Measurements from ENCODE around the gene TMEM130.

TMEM130 gene

DNA sequence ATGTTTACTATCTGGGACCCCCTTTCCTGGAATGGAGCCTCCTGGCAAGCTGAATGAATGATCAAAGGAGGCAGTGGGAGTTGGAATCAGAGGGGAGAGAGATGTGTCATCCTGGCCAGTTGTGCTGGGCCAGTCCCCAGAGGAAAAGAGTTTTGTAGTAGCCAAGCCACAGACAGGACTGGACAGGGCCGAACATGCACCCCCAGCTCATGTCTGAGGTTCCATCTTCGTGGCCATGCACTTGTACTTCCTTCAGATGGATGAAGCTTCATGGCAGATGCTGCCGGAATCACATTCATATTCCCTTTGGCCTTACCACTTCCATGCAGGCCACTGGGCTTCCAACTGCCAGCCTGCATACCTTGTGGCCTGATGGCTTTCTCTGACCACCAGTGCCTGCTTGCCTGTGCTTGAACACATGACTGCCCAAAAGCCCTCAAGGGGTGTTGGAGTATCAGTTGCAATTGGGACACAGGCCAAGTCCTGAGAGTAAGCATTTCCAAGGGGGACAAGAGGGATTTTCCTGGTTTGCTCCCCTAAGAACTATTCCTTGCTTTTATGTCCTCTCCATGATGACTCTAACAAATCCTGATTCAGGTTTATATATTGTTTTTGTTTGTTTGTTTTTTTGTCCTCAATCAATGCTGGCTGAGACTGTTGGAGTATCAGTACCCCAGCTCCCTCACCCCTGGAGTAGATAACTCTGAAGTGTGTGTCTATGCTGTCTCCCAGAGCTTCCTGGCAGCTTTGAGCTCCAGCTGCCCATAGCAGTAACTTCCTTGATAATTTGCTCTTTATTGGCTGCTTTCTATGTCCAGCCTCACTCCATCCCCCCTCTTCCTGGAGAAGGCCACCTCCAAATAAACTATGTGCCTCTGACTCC, 63.6 kb downstream of the TMEM130 start:
- DNase-seq = no peak

DNA sequence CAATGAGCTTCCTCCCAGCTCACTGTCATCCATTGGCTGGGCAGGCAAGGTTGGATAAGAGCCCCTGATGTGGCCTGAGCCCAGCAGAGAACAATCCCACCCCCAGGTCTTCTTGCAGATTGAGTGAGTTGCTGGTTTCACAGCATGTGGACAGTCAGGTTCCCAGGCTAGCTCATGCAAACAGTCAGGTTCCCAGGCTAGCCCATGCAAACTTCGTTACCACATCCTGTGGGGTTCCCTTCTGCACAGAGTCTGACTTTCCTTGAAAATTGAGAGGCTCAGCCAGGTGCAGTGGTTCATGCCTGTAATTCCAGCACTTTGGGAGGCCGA, 67.1 kb downstream of the TMEM130 start:
- no peak for DNase-seq

DNA sequence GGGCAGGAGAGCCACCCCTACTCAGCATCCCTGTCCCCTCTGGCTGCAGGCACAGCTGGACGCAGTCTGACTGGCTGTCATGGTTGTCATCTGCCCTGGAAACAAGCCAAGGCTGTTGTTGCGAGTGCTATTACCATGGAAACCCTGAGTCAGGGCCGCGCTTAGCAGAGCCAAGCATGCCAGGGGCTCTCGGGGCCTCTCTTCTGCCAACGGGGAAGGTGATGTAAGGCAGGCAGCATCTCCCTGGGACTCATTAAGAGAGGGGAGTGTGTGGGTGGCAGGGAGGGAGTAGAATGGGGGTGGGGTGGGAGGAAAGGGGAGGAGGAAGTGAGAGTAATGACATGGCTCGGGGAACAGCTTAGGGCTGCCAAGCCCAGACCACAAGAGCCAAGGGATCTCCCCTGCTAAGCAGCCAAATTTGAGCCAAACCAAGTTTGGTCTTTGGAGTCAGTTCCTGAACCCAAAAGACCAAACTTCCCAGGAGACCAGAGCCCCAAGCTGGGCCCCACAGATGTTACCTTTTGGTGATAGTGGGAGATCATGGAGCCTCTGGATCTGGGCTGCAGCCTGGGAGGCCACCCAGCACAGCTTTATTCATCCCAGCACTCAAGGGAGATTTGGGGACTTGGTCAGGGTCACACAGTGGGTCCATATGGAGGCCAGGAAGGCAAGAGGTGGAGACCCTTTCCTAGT, 67.6 kb downstream of the TMEM130 start:
- DNase-seq = peak; percentile 55 to 72

DNA sequence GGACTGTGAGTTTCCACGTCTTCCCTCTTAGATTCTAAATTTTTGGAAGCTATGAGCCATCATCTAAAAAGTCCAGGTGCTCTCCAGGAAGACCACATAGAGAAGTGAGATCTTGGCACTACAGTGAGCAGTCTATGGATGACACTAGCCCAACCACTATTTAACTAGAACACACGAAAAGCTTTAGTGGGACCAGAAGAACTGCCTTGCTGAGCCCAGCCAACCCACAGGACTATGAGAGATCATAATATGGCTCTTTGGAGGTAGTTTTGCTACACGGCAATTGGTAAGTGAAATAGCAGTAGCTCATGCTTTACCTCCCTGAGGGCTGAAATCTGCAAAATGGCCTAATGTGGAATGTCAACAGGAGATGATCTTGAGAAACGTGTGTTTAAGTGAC, 68.8 kb downstream of the TMEM130 start:
- DNase-seq = no peak

DNA sequence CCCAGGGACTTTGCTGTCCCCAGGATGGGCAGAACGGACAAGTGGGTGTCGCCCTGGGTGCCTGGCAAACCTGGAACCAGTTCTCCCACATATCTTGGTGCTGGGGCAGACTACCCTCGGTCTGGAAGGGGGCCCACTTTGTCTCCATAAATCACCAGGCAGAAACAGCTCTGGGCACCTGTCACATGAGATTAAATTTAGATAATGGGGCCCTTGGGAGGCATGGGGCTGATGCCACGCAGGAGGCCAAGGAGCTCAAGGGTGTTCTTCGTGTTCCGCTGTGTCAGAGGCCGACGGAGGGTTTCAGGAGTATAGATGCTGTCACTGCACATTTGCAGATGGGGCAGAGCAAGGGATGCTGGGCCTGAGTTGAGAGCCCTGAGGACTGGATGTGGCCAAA, 72.7 kb downstream of the TMEM130 start:
- no peak for DNase-seq

All from inflammatory macrophage treated with lipopolysaccharide for 1 hour (primary cell).